Type B pancreatic cell (in vitro differentiated cells): ENCODE measurements around the gene POLD4. TPM values are rescaled to one million over a fixed set of nuclear protein-coding genes. Genes with fewer than 3 reads are reported as not detected.

ENCODE experiments used
- DNase-seq: peaks from one replicate; pipeline ENCODE4 v3.0.0; 2021; ENCODE audit warnings: mixed read lengths; ENCODE audit not compliant: unreplicated experiment; ENCODE audit errors: extremely low spot score
- H3K27ac Mint-ChIP-seq: 2 replicates; pipeline ENCODE4 v1.8.0; 2021; ENCODE audit warnings: mild to moderate bottlenecking, mixed read lengths
- H3K27me3 Mint-ChIP-seq: 2 replicates; pipeline ENCODE4 v1.8.0; 2021; ENCODE audit warnings: mixed read lengths
- H3K36me3 Mint-ChIP-seq: 2 replicates; pipeline ENCODE4 v1.8.0; 2021; ENCODE audit warnings: mixed read lengths
- H3K4me1 Mint-ChIP-seq: one replicate; pipeline ENCODE4 v1.8.0; 2021; ENCODE audit warnings: mixed read lengths; ENCODE audit not compliant: unreplicated experiment
- H3K4me3 Mint-ChIP-seq: 2 replicates; pipeline ENCODE4 v1.8.0; 2021; ENCODE audit warnings: mild to moderate bottlenecking, mixed read lengths
- H3K9me3 Mint-ChIP-seq: 2 replicates; pipeline ENCODE4 v1.8.0; 2021; ENCODE audit warnings: mixed read lengths
- total RNA-seq: library from RNA; stranded (reverse); gene quantifications from 2 replicates; pipeline ENCODE4 v1.2.1, GENCODE V29; 2021; ENCODE audit warnings: low replicate concordance
- TF ChIP-seq, protein P1 (sequence below): fragments of 200-600 bp; sonication (generic); conservative IDR thresholded peaks from 2 replicates; pipeline ENCODE4 v1.5.0; 2021; ENCODE audit warnings: antibody characterized with exemption, mild to moderate bottlenecking

Gene POLD4
- total RNA-seq, 1 donor from 2014 or later = 15.0 TPM

DNA sequence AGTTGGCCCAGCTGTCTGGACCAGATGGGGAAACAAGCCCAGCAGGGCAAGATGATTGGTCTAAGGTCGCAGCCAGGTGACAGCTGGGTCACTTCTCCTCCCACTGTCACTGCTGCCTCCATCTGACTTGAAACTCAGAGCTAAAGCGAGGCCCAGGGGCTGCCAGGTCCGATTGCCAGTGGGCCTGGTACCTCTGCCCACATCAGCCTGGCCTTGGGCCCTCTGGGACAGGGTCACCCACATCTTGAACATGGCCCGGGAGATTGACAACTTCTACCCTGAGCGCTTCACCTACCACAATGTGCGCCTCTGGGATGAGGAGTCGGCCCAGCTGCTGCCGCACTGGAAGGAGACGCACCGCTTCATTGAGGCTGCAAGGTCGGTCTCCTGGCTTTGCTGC is 44.2 kb downstream of the POLD4 start:
- Mint-ChIP-seq H3K27ac (no peak overlapping the region), H3K27me3 (no peaks in the 10 kb centered on the region), H3K4me1 (peaks cover 10% of the 10 kb centered on the region), H3K4me3 (no peak overlapping the region), H3K9me3 (no peaks in the 10 kb centered on the region), H3K36me3 (no peaks in the 10 kb centered on the region)
- no peak for DNase-seq
- TF ChIP-seq, protein P1, sequence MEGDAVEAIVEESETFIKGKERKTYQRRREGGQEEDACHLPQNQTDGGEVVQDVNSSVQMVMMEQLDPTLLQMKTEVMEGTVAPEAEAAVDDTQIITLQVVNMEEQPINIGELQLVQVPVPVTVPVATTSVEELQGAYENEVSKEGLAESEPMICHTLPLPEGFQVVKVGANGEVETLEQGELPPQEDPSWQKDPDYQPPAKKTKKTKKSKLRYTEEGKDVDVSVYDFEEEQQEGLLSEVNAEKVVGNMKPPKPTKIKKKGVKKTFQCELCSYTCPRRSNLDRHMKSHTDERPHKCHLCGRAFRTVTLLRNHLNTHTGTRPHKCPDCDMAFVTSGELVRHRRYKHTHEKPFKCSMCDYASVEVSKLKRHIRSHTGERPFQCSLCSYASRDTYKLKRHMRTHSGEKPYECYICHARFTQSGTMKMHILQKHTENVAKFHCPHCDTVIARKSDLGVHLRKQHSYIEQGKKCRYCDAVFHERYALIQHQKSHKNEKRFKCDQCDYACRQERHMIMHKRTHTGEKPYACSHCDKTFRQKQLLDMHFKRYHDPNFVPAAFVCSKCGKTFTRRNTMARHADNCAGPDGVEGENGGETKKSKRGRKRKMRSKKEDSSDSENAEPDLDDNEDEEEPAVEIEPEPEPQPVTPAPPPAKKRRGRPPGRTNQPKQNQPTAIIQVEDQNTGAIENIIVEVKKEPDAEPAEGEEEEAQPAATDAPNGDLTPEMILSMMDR = no peak

DNA sequence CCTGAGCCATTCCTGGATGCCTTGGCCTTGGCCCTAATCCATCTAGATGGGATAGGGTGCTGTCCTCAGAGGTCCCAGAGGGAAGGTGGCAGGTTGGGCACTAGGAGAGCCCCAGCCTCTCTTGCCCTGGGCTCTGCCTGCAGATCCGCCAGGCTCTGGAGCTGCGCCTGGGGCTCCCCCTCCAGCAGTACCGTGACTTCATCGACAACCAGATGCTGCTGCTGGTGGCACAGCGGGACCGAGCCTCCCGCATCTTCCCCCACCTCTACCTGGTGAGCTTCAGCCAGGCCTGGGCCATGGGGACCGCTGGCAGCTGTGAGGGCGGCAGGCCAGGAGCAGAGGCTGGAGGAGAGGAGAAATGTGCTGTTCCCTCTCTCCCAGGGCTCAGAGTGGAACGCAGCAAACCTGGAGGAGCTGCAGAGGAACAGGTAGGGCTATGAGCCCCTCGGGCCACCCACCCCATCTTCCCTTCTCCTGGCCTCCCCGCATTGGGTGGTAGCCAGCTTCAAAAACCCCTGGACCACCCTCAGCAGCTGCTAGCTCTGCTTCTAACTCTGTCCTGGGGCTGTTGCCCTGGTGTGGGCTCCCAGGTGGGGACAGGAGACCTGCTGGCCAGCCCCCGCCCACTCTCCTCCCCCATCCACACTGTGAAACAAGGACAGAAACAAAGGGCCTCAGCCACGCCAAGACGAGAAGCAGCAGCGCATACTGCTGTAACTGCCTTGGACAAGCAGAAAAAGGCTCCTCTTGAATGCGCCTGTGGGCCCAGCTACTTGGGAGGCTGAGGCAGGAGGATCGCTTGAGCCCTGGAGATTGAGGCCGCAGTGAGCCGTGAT is 45.1 kb downstream of the POLD4 start:
- DNase-seq = no peak
- TF ChIP-seq, protein P1 = no peak
- H3K27ac Mint-ChIP-seq = no peak overlapping the region
- H3K4me3 Mint-ChIP-seq = no peak overlapping the region
- no peaks in the 10 kb centered on the region for H3K27me3 Mint-ChIP-seq
- no peaks in the 10 kb centered on the region for H3K9me3 Mint-ChIP-seq
- H3K36me3 Mint-ChIP-seq = no peaks in the 10 kb centered on the region
- peaks cover 10% of the 10 kb centered on the region for H3K4me1 Mint-ChIP-seq

DNA sequence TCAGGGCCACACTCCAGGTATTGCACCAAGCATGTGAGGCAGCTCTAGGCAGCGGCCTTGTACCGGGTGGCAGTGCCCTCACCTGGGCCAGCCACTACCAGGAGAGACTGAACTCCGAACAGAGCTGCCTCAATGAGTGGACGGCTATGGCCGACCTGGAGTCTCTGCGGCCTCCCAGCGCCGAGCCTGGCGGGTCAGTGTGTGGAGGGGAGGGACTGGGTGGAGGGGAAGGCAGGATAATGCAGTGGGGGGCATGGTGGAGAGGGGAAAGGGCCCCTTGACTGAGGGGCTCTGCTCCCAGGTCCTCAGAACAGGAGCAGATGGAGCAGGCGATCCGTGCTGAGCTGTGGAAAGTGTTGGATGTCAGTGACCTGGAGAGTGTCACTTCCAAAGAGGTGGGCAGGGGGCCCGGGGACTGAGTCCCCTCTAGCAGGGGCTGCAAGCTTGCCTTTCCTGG is 45.8 kb downstream of the POLD4 start:
- no peak overlapping the region for H3K27ac Mint-ChIP-seq
- TF ChIP-seq, protein P1 = no peak
- no peaks in the 10 kb centered on the region for H3K9me3 Mint-ChIP-seq
- peaks cover 11% of the 10 kb centered on the region for H3K4me1 Mint-ChIP-seq
- no peak overlapping the region for H3K4me3 Mint-ChIP-seq
- H3K36me3 Mint-ChIP-seq = no peaks in the 10 kb centered on the region
- no peaks in the 10 kb centered on the region for H3K27me3 Mint-ChIP-seq
- DNase-seq = no peak

DNA sequence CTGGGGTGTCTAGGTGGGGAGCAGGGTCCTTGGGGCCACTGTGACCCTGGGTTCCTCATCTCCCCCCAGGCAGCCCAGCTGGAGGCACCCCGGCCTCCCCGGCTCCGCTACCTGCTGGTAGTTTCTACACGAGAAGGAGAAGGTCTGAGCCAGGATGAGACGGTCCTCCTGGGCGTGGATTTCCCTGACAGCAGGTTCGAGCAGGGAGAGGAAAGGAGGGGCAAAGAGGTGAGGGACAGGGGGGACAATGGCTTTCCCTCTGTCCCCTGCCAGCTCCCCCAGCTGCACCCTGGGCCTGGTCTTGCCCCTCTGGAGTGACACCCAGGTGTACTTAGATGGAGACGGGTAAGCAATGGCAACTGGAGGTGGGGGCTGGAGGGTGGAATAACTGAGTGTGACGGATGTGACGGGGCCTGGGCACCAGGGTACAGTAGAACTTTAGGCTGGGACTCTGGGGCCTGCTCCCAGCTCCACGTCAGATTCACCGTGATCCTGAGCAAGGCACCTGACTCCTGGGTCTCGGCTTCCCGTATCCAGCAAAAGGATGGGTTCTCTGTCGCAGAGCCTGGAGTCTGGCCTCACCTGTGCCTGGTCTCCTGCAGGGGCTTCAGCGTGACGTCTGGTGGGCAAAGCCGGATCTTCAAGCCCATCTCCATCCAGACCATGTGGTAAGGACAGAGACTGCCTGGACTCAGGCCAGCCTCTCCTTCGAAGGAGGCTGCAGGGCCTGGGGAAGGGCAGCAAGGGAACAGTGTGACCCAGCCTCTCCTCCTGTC is 46.4 kb downstream of the POLD4 start:
- Mint-ChIP-seq H3K27me3 (no peaks in the 10 kb centered on the region), H3K9me3 (no peaks in the 10 kb centered on the region), H3K4me3 (no peak overlapping the region), H3K4me1 (peaks cover 10% of the 10 kb centered on the region), H3K27ac (no peak overlapping the region), H3K36me3 (no peaks in the 10 kb centered on the region)
- DNase-seq = no peak
- TF ChIP-seq, protein P1 = no peak

DNA sequence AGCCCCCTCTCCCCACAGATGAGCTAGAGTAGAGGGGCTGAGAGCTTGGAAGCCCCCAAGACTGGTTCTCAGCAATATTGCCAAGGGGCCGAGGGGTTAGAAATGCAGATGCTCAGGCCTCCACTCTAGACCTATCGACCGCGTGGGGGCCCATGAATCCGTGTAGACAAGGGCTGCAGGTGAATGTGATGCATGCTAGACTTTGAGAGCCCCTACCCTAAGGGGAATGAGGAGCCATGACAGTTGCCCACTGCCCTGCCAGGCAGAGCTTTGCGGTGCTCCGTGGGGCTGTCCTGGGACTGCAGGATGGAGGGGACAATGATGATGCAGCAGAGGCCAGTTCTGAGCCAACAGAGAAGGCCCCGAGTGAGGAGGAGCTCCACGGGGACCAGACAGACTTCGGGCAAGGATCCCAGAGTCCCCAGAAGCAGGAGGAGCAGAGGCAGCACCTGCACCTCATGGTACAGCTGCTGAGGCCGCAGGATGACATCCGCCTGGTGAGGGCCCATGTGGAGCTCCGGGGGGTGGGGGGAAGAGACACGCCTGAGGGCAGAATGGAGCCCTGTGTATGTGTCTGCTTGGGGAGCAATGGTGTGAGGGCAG is 48.7 kb downstream of the POLD4 start:
- H3K4me3 Mint-ChIP-seq = peak overlapping the region; percentile 69
- H3K36me3 Mint-ChIP-seq = no peaks in the 10 kb centered on the region
- no peak for DNase-seq
- H3K27me3 Mint-ChIP-seq = no peaks in the 10 kb centered on the region
- H3K27ac Mint-ChIP-seq = peak overlapping the region; percentile 68
- peaks cover 10% of the 10 kb centered on the region for H3K4me1 Mint-ChIP-seq
- no peaks in the 10 kb centered on the region for H3K9me3 Mint-ChIP-seq
- TF ChIP-seq, protein P1 = no peak
